ENCODE measurements around the gene SULT1A1.
"Not testable (repeated sequence)": the region's sequence is repeated elsewhere in the genome, so short reads cannot be mapped to it uniquely, and the experiment has no call there.

The SULT1A1 gene

GRCh38 chr16:28609631-28610594 lies at the start of gene SULT1A1:
TSS of gene SULT1A1 (minus strand) at chr16:28610044. CDS start at chr16:28608855, 1,189 bp downstream.
- DNase-seq: no peak

DNA sequence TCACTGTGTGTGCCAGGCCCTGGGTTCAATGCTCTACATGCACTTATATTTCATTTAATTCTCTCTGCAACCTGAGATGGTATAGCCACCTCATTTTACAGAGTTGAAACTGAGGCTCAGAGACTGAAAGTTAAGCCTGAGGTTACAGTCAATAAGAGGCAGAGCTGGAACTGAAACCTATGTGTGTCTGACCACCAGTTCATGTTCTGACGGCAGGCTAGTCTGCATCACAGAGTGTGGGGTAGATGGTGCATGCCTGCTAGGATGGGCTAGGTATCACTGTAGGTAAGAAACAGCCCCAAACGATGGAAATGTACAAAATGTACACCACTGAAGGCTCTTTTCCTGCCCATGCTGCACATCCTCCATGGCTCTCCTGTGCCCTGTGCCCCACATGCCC lies 30.1 kb upstream of the SULT1A1 start:
- DNase-seq: not testable (repeated sequence)

DNA sequence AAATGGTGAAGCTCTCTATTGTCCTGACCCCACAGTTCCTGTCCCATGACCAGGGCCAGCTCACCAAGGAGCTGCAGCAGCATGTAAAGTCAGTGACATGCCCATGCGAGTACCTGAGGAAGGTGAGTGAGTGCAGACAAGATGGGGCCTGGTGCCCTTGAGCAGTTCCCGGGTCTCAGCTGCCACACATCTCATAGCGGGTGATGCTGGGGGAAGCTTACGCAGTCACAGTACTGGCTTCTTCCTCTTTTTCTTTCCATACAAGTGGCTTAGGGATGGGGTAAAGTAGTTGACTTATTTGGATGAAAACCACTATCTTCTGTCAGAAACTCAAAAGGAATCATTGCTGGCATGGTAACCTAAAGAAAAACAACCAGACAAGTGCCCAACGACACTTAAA lies 28.5 kb upstream of the SULT1A1 start:
- not testable (repeated sequence) for DNase-seq

GRCh38 chr16:28637765-28638164 lies 27.9 kb upstream of the SULT1A1 start, which contains the start of gene NPIPB8:
TSS of gene NPIPB8 (plus strand) at chr16:28638065. CDS start at chr16:28638361, 296 bp downstream.
- not testable (repeated sequence) for DNase-seq

GRCh38 chr16:28636093-28636823 lies 26.4 kb upstream of the SULT1A1 start:
- DNase-seq: not testable (repeated sequence)

- not testable (repeated sequence) for DNase-seq
These were observed 21.1 kb upstream of the SULT1A1 start for GRCh38 chr16:28630905-28631304.

DNA sequence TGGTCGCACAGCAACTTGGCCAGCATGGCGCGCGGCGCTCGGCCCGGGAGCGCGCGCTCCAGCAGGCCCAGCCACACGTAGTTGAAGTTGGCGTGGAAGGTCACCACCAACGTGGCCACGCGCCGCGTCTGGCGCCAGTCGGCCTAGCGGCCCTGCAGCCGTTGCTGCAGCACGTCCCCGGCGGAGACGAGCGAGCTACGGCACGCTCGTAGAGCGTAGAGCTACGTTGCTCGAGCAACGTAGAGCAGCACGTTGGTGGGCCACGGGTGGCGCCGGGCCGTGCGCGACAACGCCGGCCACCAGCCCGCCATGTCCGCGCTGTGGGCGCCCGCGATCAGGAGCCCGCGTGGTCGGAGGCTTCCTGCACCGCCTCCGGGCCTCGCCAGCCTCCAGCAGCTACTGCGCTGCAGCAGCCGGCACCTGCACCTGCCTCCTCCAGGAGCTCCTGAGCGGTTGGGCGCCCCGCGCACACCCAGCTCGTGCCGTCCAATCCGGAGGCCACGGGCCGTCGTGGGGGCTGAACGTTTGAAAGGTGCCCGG lies 13.4 kb upstream of the SULT1A1 start:
- no peak for DNase-seq

- DNase-seq: not testable (repeated sequence)
These were observed 12.8 kb upstream of the SULT1A1 start for GRCh38 chr16:28622532-28623171.

GRCh38 chr16:28621481-28622155 lies 11.8 kb upstream of the SULT1A1 start:
- DNase-seq: no peak

- DNase-seq: not testable (repeated sequence)
These were observed 10.5 kb upstream of the SULT1A1 start for GRCh38 chr16:28620316-28620715.

GRCh38 chr16:28617874-28618273 lies 8.0 kb upstream of the SULT1A1 start:
- no peak for DNase-seq

GRCh38 chr16:28616636-28617035 lies 6.8 kb upstream of the SULT1A1 start:
- no peak for DNase-seq

DNA sequence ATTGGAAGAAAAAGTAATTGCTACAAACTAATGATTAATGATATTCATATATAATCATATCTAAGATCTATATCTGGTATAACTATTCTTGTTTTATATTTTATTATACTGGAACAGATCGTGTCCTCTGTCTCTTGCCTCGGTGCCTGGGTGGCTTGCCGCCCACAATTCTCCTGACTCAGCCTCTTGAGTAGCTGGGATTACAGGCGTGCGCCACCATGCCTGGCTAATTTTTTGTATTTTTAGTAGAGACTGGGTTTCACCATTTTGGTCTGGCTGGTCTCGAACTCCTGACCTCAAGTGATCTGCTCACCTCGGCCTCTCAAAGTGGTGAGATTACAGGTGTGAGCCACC lies 6.4 kb upstream of the SULT1A1 start:
- not testable (repeated sequence) for DNase-seq

DNA sequence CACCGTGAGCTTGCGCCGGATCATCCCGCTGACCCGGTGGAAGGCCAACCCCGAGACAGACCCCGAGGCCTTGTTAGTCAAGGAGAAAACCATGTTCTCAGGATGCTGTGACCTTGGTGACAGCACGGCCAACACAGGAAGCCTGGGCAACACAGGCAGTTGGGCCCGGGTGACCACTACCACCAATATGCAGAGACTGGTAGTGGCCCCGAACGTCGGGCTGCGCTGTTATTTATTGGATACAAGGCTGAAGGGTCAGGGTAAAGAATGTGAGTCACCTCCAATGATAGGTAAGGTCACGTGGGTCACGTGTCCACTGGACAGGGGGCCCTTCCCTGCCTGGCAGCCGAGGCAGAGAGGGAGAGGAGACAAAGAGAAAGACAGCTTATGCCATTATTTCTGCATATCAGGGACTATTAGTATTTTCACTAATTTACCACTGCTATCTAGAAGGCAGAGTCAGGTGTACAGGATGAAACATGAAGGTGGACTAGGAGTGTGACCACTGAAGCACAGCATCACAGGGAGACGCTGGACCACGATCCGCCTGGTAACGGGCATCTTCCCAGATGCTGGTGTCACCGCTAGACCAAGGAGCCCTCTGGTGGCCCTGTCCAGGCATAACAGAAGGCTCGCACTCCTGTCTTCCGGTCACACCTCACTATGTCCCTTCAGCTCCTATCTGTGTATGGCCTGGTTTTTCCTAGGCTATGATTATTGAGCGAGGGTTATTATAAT lies 5.8 kb upstream of the SULT1A1 start:
- not testable (repeated sequence) for DNase-seq

DNA sequence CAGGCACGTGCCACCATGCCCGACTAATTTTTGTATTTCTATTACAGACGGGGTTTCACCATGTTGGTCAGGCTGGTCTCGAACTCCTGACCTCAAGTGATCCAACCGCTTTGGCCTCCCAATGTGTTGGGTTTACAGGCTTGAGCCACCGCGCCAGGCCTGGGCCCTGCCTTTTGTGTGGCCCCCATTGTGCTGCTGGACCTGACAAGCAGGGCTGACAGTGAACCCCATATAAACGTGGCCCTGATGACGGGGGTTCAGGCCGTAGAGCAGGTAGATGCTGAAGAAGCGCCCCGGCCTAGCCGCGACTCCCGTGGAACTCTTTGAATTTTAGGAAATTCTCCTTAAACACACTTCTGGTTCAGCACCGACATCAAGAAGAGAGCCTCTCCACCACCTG lies 4.7 kb upstream of the SULT1A1 start:
- DNase-seq: not testable (repeated sequence)

- not testable (repeated sequence) for DNase-seq
These were observed 4.1 kb upstream of the SULT1A1 start for GRCh38 chr16:28613912-28614311.

- not testable (repeated sequence) for DNase-seq
These were observed 2.8 kb upstream of the SULT1A1 start for GRCh38 chr16:28612359-28613280.

DNA sequence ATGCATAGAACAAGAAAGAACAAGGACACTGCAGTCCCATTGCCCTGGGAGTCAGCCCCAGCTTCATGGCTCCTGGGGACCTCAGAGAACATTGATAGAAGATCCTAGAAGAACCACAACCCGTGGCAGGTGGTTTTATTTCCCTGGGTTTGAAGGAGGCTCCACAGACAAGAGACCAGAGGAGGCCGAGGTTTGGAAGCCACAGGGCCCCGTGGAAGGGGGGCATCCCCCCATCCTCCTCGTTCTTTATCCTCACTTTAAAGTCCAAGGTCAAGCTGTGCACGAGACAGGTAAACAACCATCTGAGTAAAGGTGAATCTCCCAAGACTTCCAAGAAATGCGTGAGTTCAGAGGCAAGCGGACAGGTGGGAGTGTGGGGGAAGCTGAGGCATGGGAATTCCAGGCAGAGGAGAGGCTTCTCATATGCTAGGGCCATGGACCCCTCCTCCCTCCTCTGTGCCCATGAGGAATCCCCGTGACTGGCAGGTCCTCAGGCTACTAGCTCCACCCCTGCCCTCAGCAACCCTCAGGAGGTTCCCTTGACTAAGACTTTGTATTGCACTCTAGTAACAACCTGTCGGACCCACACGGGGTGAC lies 849 bp upstream of the SULT1A1 start:
- DNase-seq: no peak

DNA sequence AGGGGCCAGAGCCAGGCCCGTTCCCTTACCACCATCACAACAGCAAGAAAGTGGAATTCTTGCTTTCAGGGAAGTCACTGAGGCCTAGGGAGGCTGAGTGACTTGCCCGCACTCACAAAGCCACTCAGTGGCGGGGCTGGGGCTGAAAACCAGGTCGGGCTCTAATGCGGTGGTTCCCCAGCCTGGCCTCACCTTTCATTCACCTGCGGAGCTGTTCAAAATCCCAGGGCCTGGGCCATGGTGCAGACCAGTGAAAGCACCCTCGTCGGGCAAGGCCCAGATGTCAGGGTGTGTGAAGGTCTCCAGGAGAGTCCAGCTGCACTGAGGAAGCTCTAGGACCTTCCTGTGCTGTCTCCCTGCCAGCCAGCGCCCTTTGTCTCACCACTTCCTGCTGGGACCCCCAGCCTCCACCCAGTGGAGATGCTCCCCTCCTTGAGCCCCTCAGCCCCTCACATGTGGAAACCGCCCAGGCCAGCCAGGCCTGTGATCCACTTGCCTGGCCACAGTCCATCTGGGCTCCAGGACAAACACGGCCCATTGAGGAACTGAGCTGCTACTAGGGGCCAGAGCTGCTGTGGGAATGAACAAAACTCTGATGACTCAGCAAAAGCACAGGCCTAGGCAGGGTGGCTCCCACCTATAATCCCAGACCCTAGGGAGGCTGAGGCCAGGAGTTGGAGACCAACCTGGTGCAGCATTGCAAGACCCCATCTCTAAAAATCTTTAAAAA lies 812 bp downstream of the SULT1A1 start:
- DNase-seq: not testable (repeated sequence)

Measured in DMS 273 treated with DMSO at 0.1 percent for 48 hours (cell line).